GM12878 (cell line): Measurements from ENCODE around the gene SEMA4D. TPM values are rescaled to one million over a fixed set of nuclear protein-coding genes. Genes with fewer than 3 reads are reported as not detected.
A peak's percentile ranks its signal among the peaks of the same experiment; 100 is the strongest.

Experiments
- HCFC1 ChIP-seq: fragments of 150-350 bp; IDR thresholded peaks from 2 replicates; pipeline ENCODE4 v1.6.1; 2014; ENCODE audit warnings: low read length
- HDAC6 ChIP-seq: fragments of 200-600 bp; sonication (generic); IDR thresholded peaks from one replicate; pipeline ENCODE4 v1.8.0; 2017; ENCODE audit warnings: antibody characterized with exemption; ENCODE audit not compliant: unreplicated experiment
- NFYB ChIP-seq: IDR thresholded peaks from 2 replicates; pipeline ENCODE4 v1.6.1; 2011; ENCODE audit warnings: low read depth, mild to moderate bottlenecking, low read length, improper control_type of control experiment, moderate library complexity; ENCODE audit not compliant: insufficient read depth
- TAF1 ChIP-seq: IDR thresholded peaks from 2 replicates; pipeline ENCODE4 v1.6.1; 2011; ENCODE audit warnings: mild to moderate bottlenecking, low read depth, low read length, borderline replicate concordance
- ZSCAN29 ChIP-seq: fragments of 450-650 bp; IDR thresholded peaks from 2 replicates; pipeline ENCODE4 v1.6.1; 2017; ENCODE audit warnings: mild to moderate bottlenecking, moderate library complexity
- polyA plus RNA-seq, 11 experiments: library from polyadenylated mRNA; depleted of rRNA in 4 of 11; unstranded in 6 of 11; stranded (reverse) in 5 of 11; fragments of >200 nt; fragmentation: Nextera tagmentation in 4 of 11; fragmentation: Illumina TruSeq in 1 of 11; extraction: Ambion mirVana in 4 of 11; extraction: Trizol in 1 of 11; gene quantifications; 1 replicate in 1 of 11; 2 replicates in 10 of 11; pipeline versions ENCODE4 v1.2.1 to v1.2.3, GENCODE V29; 2011 to 2016; ENCODE audit warnings: inconsistent platforms in 2 of 11, missing spikeins in 2 of 11, low read depth in 1 of 11
- total RNA-seq, 4 experiments: library from RNA; depleted of rRNA in 3 of 4; stranded (reverse); fragments of >200 nt in 3 of 4; fragmentation: Illumina TruSeq in 1 of 4; extraction: Trizol in 1 of 4; gene quantifications; 2 replicates each; pipeline versions ENCODE4 v1.2.1 to v1.2.3, GENCODE V29; 2013 to 2021
- TF ChIP-seq, protein P1 (sequence below), 3 experiments: IDR thresholded peaks in 2 of 3; conservative IDR thresholded peaks in 1 of 3; 2 replicates each; pipeline ENCODE4 v1.5.1; 2011; ENCODE audit warnings: low read depth in 3 of 3, low read length in 3 of 3, mild to moderate bottlenecking in 3 of 3, control low read depth in 2 of 3, moderate library complexity in 2 of 3, inconsistent platforms in 1 of 3, mixed read lengths in 1 of 3; ENCODE audit not compliant: control insufficient read depth in 2 of 3, insufficient read depth in 1 of 3; ENCODE audit errors: extremely low read depth in 1 of 3
- TF ChIP-seq, protein P2 (sequence below): IDR thresholded peaks from 2 replicates; pipeline ENCODE4 v1.6.1; 2012; ENCODE audit warnings: low read depth, low read length, improper control_type of control experiment
- TF ChIP-seq, protein P3 (sequence below): IDR thresholded peaks from 2 replicates; pipeline ENCODE4 v1.6.1; 2011; ENCODE audit warnings: mild to moderate bottlenecking, low read depth, low read length, moderate library complexity; ENCODE audit not compliant: insufficient replicate concordance
- TF ChIP-seq, protein P4 (sequence below): fragments of 450-650 bp; IDR thresholded peaks from 2 replicates; pipeline ENCODE4 v1.6.1; 2016; ENCODE audit warnings: mild to moderate bottlenecking

Gene SEMA4D
- total and polyA plus RNA-seq, 10 of the 15 experiments (the other 5 are each of a cell fraction or from before 2014, with no cell fraction given) = 15.1 to 136 (median 39.6) TPM

DNA sequence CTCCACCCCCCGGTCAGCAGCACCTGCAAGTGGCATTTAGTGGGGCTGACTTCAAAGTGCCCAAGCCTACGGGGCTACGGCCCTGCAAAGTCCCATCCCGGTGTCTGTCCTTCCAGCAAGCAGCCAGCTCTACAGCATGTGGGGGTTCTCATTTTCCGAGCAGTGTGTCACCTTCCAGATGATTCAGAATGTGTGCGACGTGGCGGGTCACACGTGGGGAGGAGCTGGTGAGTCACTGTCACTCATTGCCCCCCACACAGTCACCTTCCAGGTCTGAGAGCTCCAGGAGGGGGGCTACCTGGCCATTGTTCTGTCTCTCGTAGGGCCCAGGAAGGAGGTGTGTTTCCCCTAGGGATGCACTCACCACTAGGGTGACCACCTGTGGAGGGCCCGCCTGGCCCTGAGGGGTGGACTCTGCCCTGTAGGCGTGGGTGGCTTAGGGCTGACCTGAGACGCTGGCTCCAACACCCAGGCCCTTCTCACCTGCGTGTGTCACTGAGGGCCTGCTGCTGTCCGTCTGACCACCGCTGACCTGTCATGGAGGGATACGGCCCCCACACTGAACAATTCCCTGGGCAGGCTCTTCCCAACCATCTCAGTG is 70.2 kb downstream of the SEMA4D start (continued):
- TF ChIP-seq ZSCAN29 (no peak), TAF1 (no peak), HDAC6 (no peak), NFYB (no peak), HCFC1 (no peak)
- TF ChIP-seq, protein P1, sequence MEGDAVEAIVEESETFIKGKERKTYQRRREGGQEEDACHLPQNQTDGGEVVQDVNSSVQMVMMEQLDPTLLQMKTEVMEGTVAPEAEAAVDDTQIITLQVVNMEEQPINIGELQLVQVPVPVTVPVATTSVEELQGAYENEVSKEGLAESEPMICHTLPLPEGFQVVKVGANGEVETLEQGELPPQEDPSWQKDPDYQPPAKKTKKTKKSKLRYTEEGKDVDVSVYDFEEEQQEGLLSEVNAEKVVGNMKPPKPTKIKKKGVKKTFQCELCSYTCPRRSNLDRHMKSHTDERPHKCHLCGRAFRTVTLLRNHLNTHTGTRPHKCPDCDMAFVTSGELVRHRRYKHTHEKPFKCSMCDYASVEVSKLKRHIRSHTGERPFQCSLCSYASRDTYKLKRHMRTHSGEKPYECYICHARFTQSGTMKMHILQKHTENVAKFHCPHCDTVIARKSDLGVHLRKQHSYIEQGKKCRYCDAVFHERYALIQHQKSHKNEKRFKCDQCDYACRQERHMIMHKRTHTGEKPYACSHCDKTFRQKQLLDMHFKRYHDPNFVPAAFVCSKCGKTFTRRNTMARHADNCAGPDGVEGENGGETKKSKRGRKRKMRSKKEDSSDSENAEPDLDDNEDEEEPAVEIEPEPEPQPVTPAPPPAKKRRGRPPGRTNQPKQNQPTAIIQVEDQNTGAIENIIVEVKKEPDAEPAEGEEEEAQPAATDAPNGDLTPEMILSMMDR (IDR thresholded peaks at IDR 0.05 in 2 of 3, conservative IDR thresholded peaks at IDR 0.05 in 1 of 3; ENCODE audit: control insufficient read depth in 2 of 3, extremely low read depth in 1 of 3, insufficient read depth in 1 of 3, low read depth in 3 of 3, low read length in 3 of 3) = 0 out of 6 replicates have a peak, but pooled peaks of 1 of the 3 experiments have one; percentile 1
- TF ChIP-seq, protein P2, sequence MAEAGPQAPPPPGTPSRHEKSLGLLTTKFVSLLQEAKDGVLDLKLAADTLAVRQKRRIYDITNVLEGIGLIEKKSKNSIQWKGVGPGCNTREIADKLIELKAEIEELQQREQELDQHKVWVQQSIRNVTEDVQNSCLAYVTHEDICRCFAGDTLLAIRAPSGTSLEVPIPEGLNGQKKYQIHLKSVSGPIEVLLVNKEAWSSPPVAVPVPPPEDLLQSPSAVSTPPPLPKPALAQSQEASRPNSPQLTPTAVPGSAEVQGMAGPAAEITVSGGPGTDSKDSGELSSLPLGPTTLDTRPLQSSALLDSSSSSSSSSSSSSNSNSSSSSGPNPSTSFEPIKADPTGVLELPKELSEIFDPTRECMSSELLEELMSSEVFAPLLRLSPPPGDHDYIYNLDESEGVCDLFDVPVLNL = no peak
- TF ChIP-seq, protein P3, sequence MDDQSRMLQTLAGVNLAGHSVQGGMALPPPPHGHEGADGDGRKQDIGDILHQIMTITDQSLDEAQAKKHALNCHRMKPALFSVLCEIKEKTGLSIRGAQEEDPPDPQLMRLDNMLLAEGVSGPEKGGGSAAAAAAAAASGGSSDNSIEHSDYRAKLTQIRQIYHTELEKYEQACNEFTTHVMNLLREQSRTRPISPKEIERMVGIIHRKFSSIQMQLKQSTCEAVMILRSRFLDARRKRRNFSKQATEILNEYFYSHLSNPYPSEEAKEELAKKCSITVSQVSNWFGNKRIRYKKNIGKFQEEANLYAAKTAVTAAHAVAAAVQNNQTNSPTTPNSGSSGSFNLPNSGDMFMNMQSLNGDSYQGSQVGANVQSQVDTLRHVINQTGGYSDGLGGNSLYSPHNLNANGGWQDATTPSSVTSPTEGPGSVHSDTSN = no peak
- TF ChIP-seq, protein P4, sequence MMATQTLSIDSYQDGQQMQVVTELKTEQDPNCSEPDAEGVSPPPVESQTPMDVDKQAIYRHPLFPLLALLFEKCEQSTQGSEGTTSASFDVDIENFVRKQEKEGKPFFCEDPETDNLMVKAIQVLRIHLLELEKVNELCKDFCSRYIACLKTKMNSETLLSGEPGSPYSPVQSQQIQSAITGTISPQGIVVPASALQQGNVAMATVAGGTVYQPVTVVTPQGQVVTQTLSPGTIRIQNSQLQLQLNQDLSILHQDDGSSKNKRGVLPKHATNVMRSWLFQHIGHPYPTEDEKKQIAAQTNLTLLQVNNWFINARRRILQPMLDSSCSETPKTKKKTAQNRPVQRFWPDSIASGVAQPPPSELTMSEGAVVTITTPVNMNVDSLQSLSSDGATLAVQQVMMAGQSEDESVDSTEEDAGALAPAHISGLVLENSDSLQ = peak; percentile 59; the same call in 1 of the 2 replicates
